Measurements from ENCODE around the gene KRT72. TPM values are rescaled to one million over a fixed set of nuclear protein-coding genes. Genes with fewer than 3 reads are reported as not detected.

Gene KRT72
- total RNA-seq (2016; rRNA removed; fragmentation: Illumina TruSeq; extraction: Trizol) = not detected in 2 replicates
- not detected in 2 replicates for total RNA-seq (2016; cell fraction: cytosol; rRNA removed; fragmentation: Illumina TruSeq; extraction: Trizol; ENCODE audit: low read depth)
- not detected in 2 replicates for total RNA-seq (2016; cell fraction: insoluble cytoplasmic fraction; rRNA removed; fragmentation: Illumina TruSeq; extraction: Trizol)
- not detected in 2 replicates for total RNA-seq (2016; cell fraction: membrane; rRNA removed; fragmentation: Illumina TruSeq; extraction: Trizol)
- not detected in 2 replicates for total RNA-seq (2016; cell fraction: nucleus; rRNA removed; fragmentation: Illumina TruSeq; extraction: Trizol)
- not detected in 2 replicates for polyA plus RNA-seq (2011; rRNA removed)
- polyA plus RNA-seq (2011; cell fraction: cytosol; rRNA removed) = not detected in 2 replicates
- not detected in 2 replicates for polyA plus RNA-seq (2011; cell fraction: nucleus; rRNA removed)
- polyA plus RNA-seq (2012) = not detected in 2 replicates
- polyA plus RNA-seq (2016; cell fraction: cytosol; fragmentation: Illumina TruSeq; extraction: Trizol; ENCODE audit: low read depth) = not detected in 2 replicates
- not detected in 2 replicates for polyA plus RNA-seq (2016; cell fraction: insoluble cytoplasmic fraction; fragmentation: Illumina TruSeq; extraction: Trizol; ENCODE audit: low read depth)
- not detected in 2 replicates for polyA plus RNA-seq (2016; cell fraction: membrane; fragmentation: Illumina TruSeq; extraction: Trizol; ENCODE audit: low read depth)
- polyA plus RNA-seq (2016; cell fraction: nucleus; fragmentation: Illumina TruSeq; extraction: Trizol; ENCODE audit: insufficient read depth, low read depth) = not detected in 2 replicates
- polyA minus RNA-seq (2011; rRNA and poly(A)+ RNA removed; ENCODE audit: low replicate concordance) = not detected in 2 replicates
- not detected in 2 replicates for polyA minus RNA-seq (2011; cell fraction: cytosol; rRNA and poly(A)+ RNA removed)
- polyA minus RNA-seq (2011; cell fraction: nucleus; rRNA and poly(A)+ RNA removed) = not detected in 2 replicates
- not detected for Bru-seq, nascent RNA
- not detected for BruChase-seq, experiment 1, labeled RNA remaining after a 6-hour chase
- BruChase-seq, experiment 2, labeled RNA remaining after a 2-hour chase = not detected
- long read RNA-seq, experiment 1 = 0 reads
- long read RNA-seq, experiment 2 = 0 reads

- in situ Hi-C loops (cut with HindIII; ENCODE audit: extremely low pct_ligation_motif_present, low pct_unique_long_range_greater_than_20kb) = no loop called here
- BruUV-seq (replicated peaks) = no TSS peak
- Histone ChIP-seq H2AFZ (ENCODE audit: low read length) (no peak within 1 kb of the TSS), H3K36me3 (replicated peaks in 1 of 2; ENCODE audit: control insufficient read depth in 1 of 2, insufficient read depth in 2 of 2, low read length in 2 of 2) (no peaks in the 10 kb centered on the region), H3K4me2 (ENCODE audit: low read depth, low read length) (no peak within 1 kb of the TSS), H3K9me3 (ENCODE audit: low read length) (no peaks in the 10 kb centered on the region), H3K27me3 (ENCODE audit: control insufficient read depth in 1 of 2, insufficient read depth in 2 of 2, low read length in 2 of 2) (peaks cover 3 to 32% of the 10 kb centered on the region in 2 experiments; a peak in 4 of 5 replicates), H3K4me3 (replicated peaks in 1 of 3; ENCODE audit: insufficient read depth in 1 of 3, low read depth in 2 of 3, low read length in 3 of 3) (no peak within 1 kb of the TSS), H3K27ac (ENCODE audit: extremely low read length, insufficient read depth, low read length) (no peak within 1 kb of the TSS), H3K4me1 (ENCODE audit: insufficient read depth, low read length) (no peaks in the 10 kb centered on the region), H3K79me2 (ENCODE audit: insufficient read depth, low read length) (no peaks in the 10 kb centered on the region), H4K20me1 (ENCODE audit: insufficient read depth, low read length) (no peaks in the 10 kb centered on the region), H3K9ac (ENCODE audit: insufficient read depth, low read depth, low read length) (no peak within 1 kb of the TSS)
- ChIA-PET CTCF (ENCODE audit: low intra/inter-chr PET ratio, low total read pairs) (no interaction called here), POLR2A (no interaction called here)
- no peak for FAIRE-seq
- ATAC-seq = no peak
- DNase-seq (ENCODE audit: low spot score) = no peak
- WGBS (ENCODE audit: low lambda C conversion rate) = 33% methylated on average over 3 of the region's 48 CpGs
- intact Hi-C loops (cut with micrococcal nuclease; ENCODE audit: unreplicated experiment) = no loop called here
- TF ChIP-seq HNF1B (CRISPR knock-in tag; IDR thresholded peaks at IDR 0.05) (no peak), MNT (IDR thresholded peaks at IDR 0.05) (no peak), HINFP (CRISPR knock-in tag; IDR thresholded peaks at IDR 0.05; ENCODE audit: low read depth) (no peak), ZNF781 (CRISPR knock-in tag; IDR thresholded peaks at IDR 0.05; ENCODE audit: borderline replicate concordance, not compliant biosample characterization) (no peak), DDIT3 (CRISPR knock-in tag; IDR thresholded peaks at IDR 0.05) (no peak), ZNF747 (CRISPR knock-in tag; IDR thresholded peaks at IDR 0.05; ENCODE audit: borderline replicate concordance) (no peak), REXO4 (CRISPR knock-in tag; IDR thresholded peaks at IDR 0.05; ENCODE audit: borderline replicate concordance) (no peak), ZNF543 (CRISPR knock-in tag; IDR thresholded peaks at IDR 0.05) (no peak), CENPT (CRISPR knock-in tag; IDR thresholded peaks at IDR 0.05; ENCODE audit: low read depth) (no peak), CBX2 (IDR thresholded peaks at IDR 0.05; ENCODE audit: low read depth, low read length) (no peak), CBX2 (CRISPR knock-in tag; IDR thresholded peaks at IDR 0.05; ENCODE audit: low read depth) (no peak), ZNF263 (CRISPR knock-in tag; IDR thresholded peaks at IDR 0.05) (no peak), NR1H2 (CRISPR knock-in tag; IDR thresholded peaks at IDR 0.05; ENCODE audit: borderline replicate concordance, low read depth) (no peak), PCBP1 (IDR thresholded peaks at IDR 0.05; ENCODE audit: borderline replicate concordance, low read depth, low read length) (no peak), CENPBD1 (CRISPR knock-in tag; IDR thresholded peaks at IDR 0.05; ENCODE audit: borderline replicate concordance, low read depth) (no peak)
Observed at GRCh38 chr12:52600941-52601481, at the start of gene KRT72. Gene KRT72 (minus strand): TSS chr12:52601463. CDS start chr12:52601452, 11 bp downstream.
